HepG2 (cell line): ENCODE measurements around the gene GRIK5. TPM values are rescaled to one million over a fixed set of nuclear protein-coding genes. Genes with fewer than 3 reads are reported as not detected.

Experiments used
- ATAC-seq: fragments of 200-7000 bp; cut with Tn5 transposase; 3 replicates; pipeline ENCODE4 v1.9.1; 2020; ENCODE audit warnings: mild to moderate bottlenecking, moderate library complexity
- BruUV-seq: library from RNA; stranded (reverse); fragments of 400-500 nt; replicated peaks from 2 replicates; lab custom pipeline; 2021; lab: Mats Ljungman, UMichigan
- CTCF ChIA-PET: fragments of 300-600 bp; formaldehyde crosslinking; extraction: SDS; loops from one replicate; lab custom pipeline; 2021; ENCODE audit warnings: low total read pairs, inconsistent platforms, low intra/inter-chr PET ratio; lab: Yijun Ruan, JAX
- POLR2A ChIA-PET: fragments of 350-600 bp; sonication (Branson Sonifier 250); formaldehyde crosslinking; loops from one replicate; lab custom pipeline; 2020; ENCODE audit warnings: antibody characterized with exemption, inconsistent platforms; lab: Yijun Ruan, JAX
- DNase-seq: peaks from one replicate; pipeline ENCODE4 v3.0.0-alpha.2; 2015; ENCODE audit warnings: low spot score
- FAIRE-seq: peaks from 3 replicates; lab custom pipeline; 2011; peaks lifted over from hg19 to GRCh38; lab: Jason Lieb, UNC
- H2AFZ ChIP-seq: one replicate; pipeline ENCODE4 v1.6.1; 2011; ENCODE audit warnings: low read length, inconsistent platforms
- H3K27ac ChIP-seq: fragments of 300-600 bp; 3 replicates; pipeline ENCODE4 v1.8.0; 2011; ENCODE audit warnings: mixed run types, mild to moderate bottlenecking, mixed read lengths, low read length, inconsistent platforms; ENCODE audit not compliant: insufficient read depth; ENCODE audit errors: extremely low read length
- H3K27me3 ChIP-seq, 2 experiments: fragments of 200-600 bp in 1 of 2; 2 replicates in 1 of 2; 3 replicates in 1 of 2; pipeline versions ENCODE4 v1.6.0 to v1.8.0; 2011; ENCODE audit warnings: low read length in 2 of 2, mild to moderate bottlenecking in 2 of 2, moderate library complexity in 2 of 2, inconsistent platforms in 1 of 2; ENCODE audit not compliant: insufficient read depth in 2 of 2, control insufficient read depth in 1 of 2
- H3K36me3 ChIP-seq, 2 experiments: fragments of 200-600 bp in 1 of 2; replicated peaks in 1 of 2; 2 replicates in 1 of 2; 3 replicates in 1 of 2; pipeline versions ENCODE4 v1.5.1 to v1.8.0; 2011; ENCODE audit warnings: low read length in 2 of 2, inconsistent platforms in 1 of 2; ENCODE audit not compliant: insufficient read depth in 2 of 2, control insufficient read depth in 1 of 2
- H3K4me1 ChIP-seq: 2 replicates; pipeline ENCODE4 v1.5.1; 2012; ENCODE audit warnings: low read length, inconsistent platforms; ENCODE audit not compliant: insufficient read depth
- H3K4me2 ChIP-seq: 2 replicates; pipeline ENCODE4 v1.6.0; 2011; ENCODE audit warnings: low read depth, low read length, inconsistent platforms
- H3K4me3 ChIP-seq, 3 experiments: fragments of 200-600 bp in 1 of 3; sonication (generic), shearing (Covaris generic) in 1 of 3; replicated peaks in 1 of 3; 2 replicates each; pipeline ENCODE4 v1.5.1; 2011 to 2016; ENCODE audit warnings: low read length in 3 of 3, inconsistent platforms in 2 of 3, low read depth in 2 of 3, mild to moderate bottlenecking in 2 of 3, control low read depth in 1 of 3, mixed read lengths in 1 of 3; ENCODE audit not compliant: insufficient read depth in 1 of 3
- H3K79me2 ChIP-seq: one replicate; pipeline ENCODE4 v1.6.1; 2011; ENCODE audit warnings: low read length, inconsistent platforms; ENCODE audit not compliant: insufficient read depth
- H3K9ac ChIP-seq: 2 replicates; pipeline ENCODE4 v1.6.0; 2011; ENCODE audit warnings: mild to moderate bottlenecking, low read depth, low read length, inconsistent platforms; ENCODE audit not compliant: insufficient read depth
- H3K9me3 ChIP-seq: 2 replicates; pipeline ENCODE4 v1.5.1; 2012; ENCODE audit warnings: mild to moderate bottlenecking, low read length
- H4K20me1 ChIP-seq: 2 replicates; pipeline ENCODE4 v1.6.0; 2011; ENCODE audit warnings: inconsistent platforms, mild to moderate bottlenecking, low read length, moderate library complexity; ENCODE audit not compliant: insufficient read depth
- CENPT ChIP-seq: sonication (generic); formaldehyde crosslinking; IDR thresholded peaks from 2 replicates; pipeline ENCODE4 v1.8.0; 2022; ENCODE audit warnings: low read depth, mild to moderate bottlenecking, moderate library complexity, missing genetic modification reagents
- FOXA1 ChIP-seq, 2 experiments: fragments of 450-650 bp in 1 of 2; sonication (generic) in 1 of 2; formaldehyde crosslinking in 1 of 2; IDR thresholded peaks; 2 replicates each; pipeline versions ENCODE4 v1.4.0 to v1.6.1; 2016 to 2020; ENCODE audit warnings: missing genetic modification reagents in 1 of 2
- FOXA3 ChIP-seq: IDR thresholded peaks from 2 replicates; pipeline ENCODE4 v1.6.1; 2016; ENCODE audit warnings: missing genetic modification reagents, missing compliant biosample characterization
- HNF4G ChIP-seq, 2 experiments: sonication (generic) in 1 of 2; formaldehyde crosslinking in 1 of 2; IDR thresholded peaks; 2 replicates each; pipeline versions ENCODE4 v1.4.0 to v1.6.1; 2011 to 2020; ENCODE audit warnings: borderline replicate concordance in 2 of 2, low read depth in 2 of 2, mild to moderate bottlenecking in 2 of 2, low read length in 1 of 2, missing genetic modification reagents in 1 of 2, moderate library complexity in 1 of 2
- HOXD1 ChIP-seq: sonication (generic); formaldehyde crosslinking; IDR thresholded peaks from 2 replicates; pipeline ENCODE4 v1.5.0; 2020; ENCODE audit warnings: missing genetic modification reagents
- IRX3 ChIP-seq: sonication (generic); formaldehyde crosslinking; IDR thresholded peaks from 2 replicates; pipeline ENCODE4 v1.8.1; 2023; ENCODE audit warnings: mild to moderate bottlenecking, low read depth, missing genetic modification reagents, borderline replicate concordance
- MIER3 ChIP-seq: IDR thresholded peaks from 2 replicates; pipeline ENCODE4 v1.6.1; 2016; ENCODE audit warnings: missing compliant biosample characterization, borderline replicate concordance
- NCOA1 ChIP-seq: sonication (generic); formaldehyde crosslinking; IDR thresholded peaks from 2 replicates; pipeline ENCODE4 v1.9.0; 2021; ENCODE audit warnings: missing genetic modification reagents
- RAD51 ChIP-seq: fragments of 450-650 bp; IDR thresholded peaks from 2 replicates; pipeline ENCODE4 v1.6.1; 2016; ENCODE audit warnings: borderline replicate concordance
- REPIN1 ChIP-seq: sonication (generic); formaldehyde crosslinking; IDR thresholded peaks from 2 replicates; pipeline ENCODE4 v1.8.0; 2022; ENCODE audit warnings: missing genetic modification reagents, low read depth, mild to moderate bottlenecking, borderline replicate concordance
- SAFB2 ChIP-seq: sonication (generic); formaldehyde crosslinking; IDR thresholded peaks from 2 replicates; pipeline ENCODE4 v1.5.1; 2020; ENCODE audit warnings: missing genetic modification reagents, low read depth, mild to moderate bottlenecking, borderline replicate concordance
- SRY ChIP-seq: sonication (generic); formaldehyde crosslinking; IDR thresholded peaks from 2 replicates; pipeline ENCODE4 v1.8.0; 2022; ENCODE audit warnings: mild to moderate bottlenecking, missing genetic modification reagents
- STAG1 ChIP-seq: sonication (generic); formaldehyde crosslinking; IDR thresholded peaks from 2 replicates; pipeline ENCODE4 v1.4.0; 2020; ENCODE audit warnings: missing genetic modification reagents
- ZNF24 ChIP-seq: fragments of 450-650 bp; IDR thresholded peaks from 2 replicates; pipeline ENCODE4 v1.6.1; 2017; ENCODE audit warnings: antibody characterized with exemption, mild to moderate bottlenecking
- ZNF776 ChIP-seq: sonication (generic); formaldehyde crosslinking; IDR thresholded peaks from 2 replicates; pipeline ENCODE4 v1.4.0; 2020; ENCODE audit warnings: mild to moderate bottlenecking, missing genetic modification reagents
- ZNF879 ChIP-seq: sonication (generic); formaldehyde crosslinking; IDR thresholded peaks from 2 replicates; pipeline ENCODE4 v1.8.1; 2023; ENCODE audit warnings: missing genetic modification reagents
- WGBS: methylation state at CpG from one replicate; pipeline ENCODE4 v1.1.6; 2017; ENCODE audit warnings: low lambda C conversion rate; 5-methylcytosine and 5-hydroxymethylcytosine counted together
- in situ Hi-C: cut with HindIII; loops from 2 replicates; pipeline ENCODE4 v1.10.0; 2017; ENCODE audit warnings: low pct_unique_long_range_greater_than_20kb; ENCODE audit not compliant: extremely low pct_ligation_motif_present
- intact Hi-C: fragments of 100-400 bp; cut with micrococcal nuclease; formaldehyde crosslinking; loops from one replicate; pipeline ENCODE4 v1.10.0; 2022; ENCODE audit not compliant: unreplicated experiment
- polyA plus RNA-seq, 8 experiments: library from polyadenylated mRNA; depleted of rRNA in 3 of 8; stranded (reverse) in 7 of 8; unstranded in 1 of 8; fragments of >200 nt; fragmentation: Illumina TruSeq in 4 of 8; extraction: Trizol in 4 of 8; gene quantifications; 2 replicates each; pipeline versions ENCODE4 v1.2.1 to v1.2.3, GENCODE V29; 2011 to 2016; ENCODE audit warnings: low read depth in 4 of 8, missing spikeins in 1 of 8, mixed read lengths in 1 of 8; ENCODE audit not compliant: insufficient read depth in 1 of 8
- total RNA-seq, 5 experiments: library from RNA; depleted of rRNA; stranded (reverse); fragments of >200 nt; fragmentation: Illumina TruSeq; extraction: Trizol; gene quantifications; 2 replicates each; pipeline ENCODE4 v1.2.3, GENCODE V29; 2016; ENCODE audit warnings: low read depth in 1 of 5
- TF ChIP-seq, protein P1 (sequence below): sonication (generic); formaldehyde crosslinking; IDR thresholded peaks from 2 replicates; pipeline ENCODE4 v1.5.1; 2020; ENCODE audit warnings: mild to moderate bottlenecking, missing genetic modification reagents, moderate library complexity
- TF ChIP-seq, protein P2 (sequence below): IDR thresholded peaks from 2 replicates; pipeline ENCODE4 v1.6.1; 2012; ENCODE audit warnings: inconsistent platforms

GRIK5 gene
- total and polyA plus RNA-seq, 2 of the 13 experiments (the other 11 are each of a cell fraction or from before 2014, with no cell fraction given) = not detected

DNA sequence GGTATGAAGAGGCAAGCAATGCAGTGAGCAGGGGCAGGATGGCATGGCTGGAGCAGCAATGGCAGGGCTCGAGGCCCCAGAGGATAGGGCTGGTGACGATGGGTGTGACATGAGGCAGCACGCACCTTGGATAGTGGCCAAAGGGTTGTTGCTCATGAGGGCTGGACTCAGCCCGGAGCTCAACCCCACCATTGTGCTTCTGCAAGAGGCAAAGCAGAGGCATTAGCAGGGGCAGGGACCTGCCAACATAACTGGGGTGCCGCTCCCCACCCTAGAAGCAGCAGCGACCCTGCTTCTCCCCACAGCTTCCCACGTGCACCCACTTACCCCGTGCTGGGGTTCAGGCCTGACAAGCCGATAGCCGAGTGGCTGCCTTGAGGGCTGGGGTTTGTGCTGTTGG, 21.7 kb upstream of the GRIK5 start:
- ATAC-seq (peak; percentile 43), FAIRE-seq (no peak), DNase-seq (no peak)
- H3K27ac ChIP-seq = no peak overlapping the region
- TF ChIP-seq, protein P1, sequence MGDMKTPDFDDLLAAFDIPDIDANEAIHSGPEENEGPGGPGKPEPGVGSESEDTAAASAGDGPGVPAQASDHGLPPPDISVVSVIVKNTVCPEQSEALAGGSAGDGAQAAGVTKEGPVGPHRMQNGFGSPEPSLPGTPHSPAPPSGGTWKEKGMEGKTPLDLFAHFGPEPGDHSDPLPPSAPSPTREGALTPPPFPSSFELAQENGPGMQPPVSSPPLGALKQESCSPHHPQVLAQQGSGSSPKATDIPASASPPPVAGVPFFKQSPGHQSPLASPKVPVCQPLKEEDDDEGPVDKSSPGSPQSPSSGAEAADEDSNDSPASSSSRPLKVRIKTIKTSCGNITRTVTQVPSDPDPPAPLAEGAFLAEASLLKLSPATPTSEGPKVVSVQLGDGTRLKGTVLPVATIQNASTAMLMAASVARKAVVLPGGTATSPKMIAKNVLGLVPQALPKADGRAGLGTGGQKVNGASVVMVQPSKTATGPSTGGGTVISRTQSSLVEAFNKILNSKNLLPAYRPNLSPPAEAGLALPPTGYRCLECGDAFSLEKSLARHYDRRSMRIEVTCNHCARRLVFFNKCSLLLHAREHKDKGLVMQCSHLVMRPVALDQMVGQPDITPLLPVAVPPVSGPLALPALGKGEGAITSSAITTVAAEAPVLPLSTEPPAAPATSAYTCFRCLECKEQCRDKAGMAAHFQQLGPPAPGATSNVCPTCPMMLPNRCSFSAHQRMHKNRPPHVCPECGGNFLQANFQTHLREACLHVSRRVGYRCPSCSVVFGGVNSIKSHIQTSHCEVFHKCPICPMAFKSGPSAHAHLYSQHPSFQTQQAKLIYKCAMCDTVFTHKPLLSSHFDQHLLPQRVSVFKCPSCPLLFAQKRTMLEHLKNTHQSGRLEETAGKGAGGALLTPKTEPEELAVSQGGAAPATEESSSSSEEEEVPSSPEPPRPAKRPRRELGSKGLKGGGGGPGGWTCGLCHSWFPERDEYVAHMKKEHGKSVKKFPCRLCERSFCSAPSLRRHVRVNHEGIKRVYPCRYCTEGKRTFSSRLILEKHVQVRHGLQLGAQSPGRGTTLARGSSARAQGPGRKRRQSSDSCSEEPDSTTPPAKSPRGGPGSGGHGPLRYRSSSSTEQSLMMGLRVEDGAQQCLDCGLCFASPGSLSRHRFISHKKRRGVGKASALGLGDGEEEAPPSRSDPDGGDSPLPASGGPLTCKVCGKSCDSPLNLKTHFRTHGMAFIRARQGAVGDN = peak; percentile 30
- TF ChIP-seq ZNF24 (no peak), SRY (CRISPR knock-in tag) (no peak), SAFB2 (CRISPR knock-in tag) (0 out of 2 replicates have a peak, but pooled peaks have one; percentile 39), RAD51 (no peak), STAG1 (no peak), NCOA1 (CRISPR knock-in tag) (no peak), MIER3 (CRISPR knock-in tag) (no peak), REPIN1 (CRISPR knock-in tag) (no peak), FOXA3 (no peak), ZNF879 (CRISPR knock-in tag) (no peak), ZNF776 (CRISPR knock-in tag) (no peak), HOXD1 (CRISPR knock-in tag) (no peak), HNF4G (IDR thresholded peaks at IDR 0.05; ENCODE audit: borderline replicate concordance, low read depth, low read length) (no peak), HNF4G (CRISPR knock-in tag; IDR thresholded peaks at IDR 0.05; ENCODE audit: borderline replicate concordance, low read depth) (no peak), IRX3 (CRISPR knock-in tag) (no peak), CENPT (no peak), FOXA1 (IDR thresholded peaks at IDR 0.05) (no peak), FOXA1 (CRISPR knock-in tag; IDR thresholded peaks at IDR 0.05) (no peak)
- TF ChIP-seq, protein P2, sequence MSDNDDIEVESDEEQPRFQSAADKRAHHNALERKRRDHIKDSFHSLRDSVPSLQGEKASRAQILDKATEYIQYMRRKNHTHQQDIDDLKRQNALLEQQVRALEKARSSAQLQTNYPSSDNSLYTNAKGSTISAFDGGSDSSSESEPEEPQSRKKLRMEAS = 0 out of 2 replicates have a peak, but pooled peaks have one; percentile 34
- no peak overlapping the region for H3K4me2 ChIP-seq
- no peak overlapping the region for H3K9ac ChIP-seq
- ChIA-PET CTCF (no interaction called here), POLR2A (interaction anchor here (1.8 kb wide), 1 partner anchor 16 kb away, joined by 4 read pairs; the partner anchor contains the start of gene ZNF574)
- H3K4me1 ChIP-seq = peaks cover 20% of the 10 kb centered on the region
- H3K4me3 ChIP-seq = no peak overlapping the region
- in situ Hi-C loops (no loop called here), intact Hi-C loops (no loop called here)
- 0% methylated on average over 3 of the region's 10 CpGs for WGBS
- H3K79me2 ChIP-seq = no peaks in the 10 kb centered on the region
- no peaks in the 10 kb centered on the region for H3K9me3 ChIP-seq
- no peaks in the 10 kb centered on the region for H3K36me3 ChIP-seq
- no peaks in the 10 kb centered on the region for H4K20me1 ChIP-seq
- no peak overlapping the region for H2AFZ ChIP-seq
- peaks cover 1 to 28% of the 10 kb centered on the region in 2 experiments; a peak in 4 of 5 replicates for H3K27me3 ChIP-seq
- BruUV-seq = no TSS peak
